GM12878 (cell line): Measurements from ENCODE around the gene SLC23A1. TPM values are rescaled to one million over a fixed set of nuclear protein-coding genes. Genes with fewer than 3 reads are reported as not detected.

Experiments used
- ATAC-seq: fragments of 200-7000 bp; cut with Tn5 transposase; 3 replicates; pipeline ENCODE4 v1.9.1; 2020; ENCODE audit warnings: mild to moderate bottlenecking, moderate library complexity
- BruUV-seq: library from RNA; stranded (reverse); fragments of 400-500 nt; replicated peaks from 2 replicates; lab custom pipeline; 2021; lab: Mats Ljungman, UMichigan
- CTCF ChIA-PET: fragments of 300-600 bp; sonication (Branson Sonifier 250); formaldehyde crosslinking; extraction: SDS; loops from one replicate; lab custom pipeline; 2021; ENCODE audit warnings: inconsistent platforms; lab: Yijun Ruan, JAX
- POLR2A ChIA-PET: fragments of 350-600 bp; formaldehyde crosslinking; extraction: SDS; loops from one replicate; lab custom pipeline; 2021; ENCODE audit warnings: inconsistent platforms; lab: Charles Lee
- RAD21 ChIA-PET: fragments of 300-600 bp; sonication (Branson Sonifier 250); formaldehyde crosslinking; loops from one replicate; lab custom pipeline; 2023; ENCODE audit warnings: antibody characterized with exemption; ENCODE audit not compliant: unreplicated experiment; lab: Charles Lee
- SMC1A ChIA-PET: fragments of 300-600 bp; sonication (Branson Sonifier 250); formaldehyde crosslinking; loops from one replicate; lab custom pipeline; 2023; ENCODE audit not compliant: unreplicated experiment, uncharacterized antibody; lab: Charles Lee
- DNase-seq: peaks from one replicate; pipeline ENCODE4 v3.0.0-alpha.2; 2011; ENCODE audit warnings: low read depth, low spot score
- FAIRE-seq: peaks from 3 replicates; lab custom pipeline; 2011; peaks lifted over from hg19 to GRCh38; lab: Jason Lieb, UNC
- H2AFZ ChIP-seq: 2 replicates; pipeline ENCODE4 v1.6.0; 2011; ENCODE audit warnings: low read depth, low read length, control low read depth; ENCODE audit not compliant: control insufficient read depth
- H3K27ac ChIP-seq: 2 replicates; pipeline ENCODE4 v1.5.1; 2011; ENCODE audit warnings: control low read depth; ENCODE audit not compliant: control insufficient read depth, insufficient read depth
- H3K27me3 ChIP-seq, 2 experiments: replicated peaks in 1 of 2; 2 replicates each; pipeline versions ENCODE4 v1.6.0 to v1.6.1; 2011; ENCODE audit warnings: low read length in 1 of 2; ENCODE audit not compliant: control insufficient read depth in 2 of 2, insufficient read depth in 2 of 2
- H3K36me3 ChIP-seq, 2 experiments: 2 replicates each; pipeline ENCODE4 v1.5.1; 2011; ENCODE audit warnings: low read length in 1 of 2; ENCODE audit not compliant: control insufficient read depth in 2 of 2, insufficient read depth in 2 of 2
- H3K4me1 ChIP-seq: 2 replicates; pipeline ENCODE4 v1.6.1; 2011; ENCODE audit warnings: mild to moderate bottlenecking, low read length, moderate library complexity, mixed read lengths; ENCODE audit not compliant: control insufficient read depth, insufficient read depth
- H3K4me2 ChIP-seq: 2 replicates; pipeline ENCODE4 v1.6.0; 2011; ENCODE audit warnings: control low read depth; ENCODE audit not compliant: control insufficient read depth, insufficient read depth
- H3K4me3 ChIP-seq: fragments of 200-600 bp; sonication (generic); 2 replicates; pipeline ENCODE4 v1.5.1; 2016
- H3K79me2 ChIP-seq: 2 replicates; pipeline ENCODE4 v1.6.0; 2011; ENCODE audit warnings: low read length; ENCODE audit not compliant: control insufficient read depth, insufficient read depth
- H3K9ac ChIP-seq: 2 replicates; pipeline ENCODE4 v1.8.0; 2011; ENCODE audit warnings: low read length, control low read depth, mixed read lengths; ENCODE audit not compliant: control insufficient read depth, insufficient read depth
- H3K9me3 ChIP-seq: replicated peaks from 3 replicates; pipeline ENCODE4 v1.5.1; 2011; ENCODE audit warnings: mild to moderate bottlenecking, low read length; ENCODE audit not compliant: control insufficient read depth, insufficient read depth
- H4K20me1 ChIP-seq: 2 replicates; pipeline ENCODE4 v1.6.0; 2011; ENCODE audit not compliant: control insufficient read depth, insufficient read depth
- ASH2L ChIP-seq: fragments of 300-600, 200-600 bp; sonication (generic); IDR thresholded peaks from 2 replicates; pipeline ENCODE4 v1.6.1; 2017; ENCODE audit warnings: low read depth, mild to moderate bottlenecking, borderline replicate concordance
- CBX3 ChIP-seq: fragments of 200-600 bp; sonication (generic); IDR thresholded peaks from 2 replicates; pipeline ENCODE4 v1.6.1; 2016; ENCODE audit warnings: low read depth, borderline replicate concordance
- CHD4 ChIP-seq: fragments of 200-600 bp; sonication (generic); IDR thresholded peaks from 2 replicates; pipeline ENCODE4 v1.6.1; 2016; ENCODE audit warnings: mild to moderate bottlenecking
- DPF2 ChIP-seq: fragments of 450-650 bp; IDR thresholded peaks from 2 replicates; pipeline ENCODE4 v1.6.1; 2017; ENCODE audit warnings: mild to moderate bottlenecking
- E2F4 ChIP-seq: IDR thresholded peaks from 2 replicates; pipeline ENCODE4 v1.6.1; 2012; ENCODE audit warnings: low read depth, low read length, improper control_type of control experiment
- IRF5 ChIP-seq: fragments of 450-650 bp; IDR thresholded peaks from 2 replicates; pipeline ENCODE4 v1.6.1; 2017; ENCODE audit warnings: borderline replicate concordance
- MAX ChIP-seq: IDR thresholded peaks from 2 replicates; pipeline ENCODE4 v1.6.1; 2012; ENCODE audit warnings: low read depth, low read length, improper control_type of control experiment
- MTA2 ChIP-seq: fragments of 450-650 bp; IDR thresholded peaks from 2 replicates; pipeline ENCODE4 v1.6.1; 2016; ENCODE audit warnings: low read depth, mild to moderate bottlenecking, moderate library complexity
- SREBF2 ChIP-seq: IDR thresholded peaks from 2 replicates; pipeline ENCODE4 v1.6.1; 2012; ENCODE audit warnings: mild to moderate bottlenecking, low read length
- SRF ChIP-seq, 2 experiments: IDR thresholded peaks; 2 replicates each; pipeline ENCODE4 v1.6.1; 2011; ENCODE audit warnings: low read depth in 2 of 2, low read length in 2 of 2, mild to moderate bottlenecking in 1 of 2, moderate library complexity in 1 of 2
- SUPT20H ChIP-seq: IDR thresholded peaks from 2 replicates; pipeline ENCODE4 v1.6.1; 2011; ENCODE audit warnings: low read depth, mild to moderate bottlenecking, low read length, moderate library complexity, borderline replicate concordance; ENCODE audit not compliant: control insufficient read depth
- ZNF207 ChIP-seq: fragments of 450-650 bp; IDR thresholded peaks from 2 replicates; pipeline ENCODE4 v1.6.1; 2014; ENCODE audit warnings: antibody characterized with exemption, mild to moderate bottlenecking, borderline replicate concordance
- WGBS: methylation state at CpG from one replicate; pipeline ENCODE4 v1.1.6; 2016; ENCODE audit warnings: low lambda C conversion rate; ENCODE audit not compliant: insufficient replicate concordance, insufficient coverage; ENCODE audit errors: missing lambda C conversion rate; 5-methylcytosine and 5-hydroxymethylcytosine counted together
- in situ Hi-C: fragments of 300-500 bp; cut with MboI; formaldehyde crosslinking; loops from 9 replicates; pipeline ENCODE4 v1.14.3; 2018; ENCODE audit warnings: mixed read lengths
- intact Hi-C: fragments of 100-400 bp; cut with micrococcal nuclease; formaldehyde crosslinking; loops from one replicate; pipeline ENCODE4 v1.14.2; 2022; ENCODE audit not compliant: unreplicated experiment
- polyA plus RNA-seq, 11 experiments: library from polyadenylated mRNA; depleted of rRNA in 4 of 11; unstranded in 6 of 11; stranded (reverse) in 5 of 11; fragments of >200 nt; fragmentation: Nextera tagmentation in 4 of 11; fragmentation: Illumina TruSeq in 1 of 11; extraction: Ambion mirVana in 4 of 11; extraction: Trizol in 1 of 11; gene quantifications; 1 replicate in 1 of 11; 2 replicates in 10 of 11; pipeline versions ENCODE4 v1.2.1 to v1.2.3, GENCODE V29; 2011 to 2016; ENCODE audit warnings: inconsistent platforms in 2 of 11, missing spikeins in 2 of 11, low read depth in 1 of 11
- total RNA-seq, 4 experiments: library from RNA; depleted of rRNA in 3 of 4; stranded (reverse); fragments of >200 nt in 3 of 4; fragmentation: Illumina TruSeq in 1 of 4; extraction: Trizol in 1 of 4; gene quantifications; 2 replicates each; pipeline versions ENCODE4 v1.2.1 to v1.2.3, GENCODE V29; 2013 to 2021

Gene SLC23A1
- total and polyA plus RNA-seq, 10 of the 15 experiments (the other 5 are each of a cell fraction or from before 2014, with no cell fraction given): 0.35 to 4.7 (median 1.6) TPM

- no peak for ATAC-seq
- ChIA-PET POLR2A (interaction anchor here (0.7 kb wide), 2 partner anchors 9 to 26 kb away, joined by 3 to 4 read pairs; no protein-coding TSS in a partner anchor), RAD21 (interaction anchor here (0.6 kb wide), 1 partner anchor 121 kb away, joined by 3 read pairs; no protein-coding TSS in a partner anchor), SMC1A (interaction anchor here (0.6 to 1.5 kb wide), 2 partner anchors 17 to 23 kb away, joined by 3 read pairs; no protein-coding TSS in a partner anchor), CTCF (interaction anchor here (1.3 to 1.8 kb wide), 2 partner anchors 17 to 121 kb away, joined by 4 read pairs; no protein-coding TSS in a partner anchor)
- no TSS peak for BruUV-seq
- 70% methylated on average over 7 of the region's 7 CpGs for WGBS
- intact Hi-C loops (no loop called here), in situ Hi-C loops (no loop called here)
- Histone ChIP-seq H3K9ac (no peak overlapping the region), H3K4me2 (no peak overlapping the region), H4K20me1 (no peaks in the 10 kb centered on the region), H3K27ac (no peak overlapping the region), H3K36me3 (peaks cover 0 to 13% of the 10 kb centered on the region in 2 experiments; a peak in 1 of 4 replicates), H3K4me3 (no peak overlapping the region), H3K27me3 (no peaks in the 10 kb centered on the region), H3K4me1 (no peaks in the 10 kb centered on the region), H3K9me3 (no peaks in the 10 kb centered on the region), H2AFZ (no peak overlapping the region), H3K79me2 (no peaks in the 10 kb centered on the region)
- no peak for FAIRE-seq
- DNase-seq: no peak
- TF ChIP-seq SREBF2: no peak
- TF ChIP-seq MAX: no peak
Observed at GRCh38 chr5:139371482-139372435, 11.3 kb downstream of the SLC23A1 start.

GRCh38 chr5:139369181-139369580 is 13.9 kb downstream of the SLC23A1 start:
- no peak for ATAC-seq
- H3K4me1 ChIP-seq: no peaks in the 10 kb centered on the region
- no peaks in the 10 kb centered on the region for H3K27me3 ChIP-seq
- ChIA-PET CTCF (interaction anchor here (1.1 to 2.8 kb wide), 8 partner anchors 18 to 117 kb away, joined by 3 to 17 read pairs (median 3); partner anchors contain the start of genes MZB1 and PAIP2), SMC1A (interaction anchor here (0.5 to 1.9 kb wide), 4 partner anchors 11 to 163 kb away, joined by 3 to 6 read pairs (median 5); no protein-coding TSS in a partner anchor), POLR2A (interaction anchor here (1.2 to 1.4 kb wide), 2 partner anchors 56 to 85 kb away, joined by 3 to 4 read pairs; no protein-coding TSS in a partner anchor), RAD21 (interaction anchor here (0.7 to 1.0 kb wide), 2 partner anchors 19 to 22 kb away, joined by 3 read pairs; no protein-coding TSS in a partner anchor)
- H2AFZ ChIP-seq: no peak overlapping the region
- intact Hi-C loops: no loop called here
- no peaks in the 10 kb centered on the region for H3K79me2 ChIP-seq
- in situ Hi-C loops: no loop called here
- no peak overlapping the region for H3K9ac ChIP-seq
- DNase-seq: no peak
- peaks cover 6 to 19% of the 10 kb centered on the region in 2 experiments; a peak in 3 of 4 replicates for H3K36me3 ChIP-seq
- no peak for FAIRE-seq
- no peaks in the 10 kb centered on the region for H4K20me1 ChIP-seq
- H3K27ac ChIP-seq: no peak overlapping the region
- no peak overlapping the region for H3K4me2 ChIP-seq
- BruUV-seq: TSS peak; percentile 68
- H3K4me3 ChIP-seq: no peak overlapping the region
- 93% methylated on average over 1 of the region's 1 CpG for WGBS
- H3K9me3 ChIP-seq: no peaks in the 10 kb centered on the region
- TF ChIP-seq DPF2 (no peak), CBX3 (no peak), SRF (IDR thresholded peaks at IDR 0.05; ENCODE audit: low read depth in 2 of 2, low read length in 2 of 2) (no peak), MTA2 (no peak), IRF5 (no peak), CHD4 (no peak), ZNF207 (no peak), E2F4 (no peak), ASH2L (no peak), SUPT20H (no peak)
